ENCODE results near the gene UTF1.
"Not testable (repeated sequence)": the region's sequence is repeated elsewhere in the genome, so short reads cannot be mapped to it uniquely, and the experiment has no call there.

UTF1 gene

DNA sequence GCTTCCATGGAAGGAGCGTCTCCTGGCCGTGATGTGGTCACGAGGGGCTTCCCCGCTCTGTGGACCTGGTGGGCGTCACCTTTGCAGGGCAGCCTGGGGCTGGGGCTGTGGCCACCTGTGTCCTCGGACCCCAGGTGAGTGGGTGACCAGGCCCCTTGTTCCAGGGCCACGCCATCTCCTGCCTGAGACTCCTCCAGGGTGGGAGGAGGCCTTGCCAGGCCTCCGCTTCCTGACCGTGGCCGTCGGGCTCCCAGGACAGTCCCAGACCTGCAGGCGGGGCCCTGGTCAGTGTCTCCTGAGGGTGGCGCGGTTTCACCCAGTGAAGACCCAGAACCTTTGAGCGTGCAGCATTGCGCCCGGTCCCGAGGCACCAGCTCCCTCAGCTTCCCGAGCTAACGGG, 20.4 kb upstream of the UTF1 start:
- DNase-seq (ENCODE audit: low spot score) = no peak

DNA sequence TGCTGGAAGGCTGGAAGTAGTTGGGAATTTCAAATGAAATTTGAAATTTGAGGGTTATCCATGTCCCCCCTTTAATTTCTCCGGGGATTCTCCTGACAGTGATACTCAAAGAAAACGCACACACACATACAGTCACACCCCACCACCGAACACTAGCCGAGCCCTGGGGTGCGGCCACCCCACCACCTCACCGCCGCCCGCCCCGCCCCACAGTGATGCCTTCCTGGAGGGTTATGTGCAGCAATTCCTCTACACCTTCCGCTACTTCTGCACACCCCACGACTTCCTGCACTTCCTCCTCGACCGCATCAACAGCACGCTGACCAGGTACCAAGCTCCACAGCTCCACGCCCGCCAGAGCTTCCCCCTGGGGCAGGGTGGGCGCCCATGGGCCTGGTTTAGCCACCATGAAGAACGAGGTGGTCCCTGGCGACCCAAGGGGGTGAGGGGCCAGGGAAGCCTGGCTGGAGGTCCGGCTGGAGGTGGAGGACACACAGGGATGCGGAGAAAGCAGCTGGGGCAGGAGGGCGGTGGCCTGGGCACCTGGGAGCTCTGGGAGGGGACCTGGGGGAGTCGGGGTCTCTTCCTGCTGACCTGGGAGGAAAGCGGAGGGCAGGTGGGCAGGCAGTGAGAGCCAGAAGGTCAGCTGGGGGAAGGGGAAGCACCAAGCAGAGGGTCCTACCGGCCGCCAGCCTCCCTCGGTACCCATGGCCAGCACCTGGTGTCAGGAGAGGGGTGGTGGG, 19.4 kb upstream of the UTF1 start:
- DNase-seq (ENCODE audit: low spot score) = no peak

DNA sequence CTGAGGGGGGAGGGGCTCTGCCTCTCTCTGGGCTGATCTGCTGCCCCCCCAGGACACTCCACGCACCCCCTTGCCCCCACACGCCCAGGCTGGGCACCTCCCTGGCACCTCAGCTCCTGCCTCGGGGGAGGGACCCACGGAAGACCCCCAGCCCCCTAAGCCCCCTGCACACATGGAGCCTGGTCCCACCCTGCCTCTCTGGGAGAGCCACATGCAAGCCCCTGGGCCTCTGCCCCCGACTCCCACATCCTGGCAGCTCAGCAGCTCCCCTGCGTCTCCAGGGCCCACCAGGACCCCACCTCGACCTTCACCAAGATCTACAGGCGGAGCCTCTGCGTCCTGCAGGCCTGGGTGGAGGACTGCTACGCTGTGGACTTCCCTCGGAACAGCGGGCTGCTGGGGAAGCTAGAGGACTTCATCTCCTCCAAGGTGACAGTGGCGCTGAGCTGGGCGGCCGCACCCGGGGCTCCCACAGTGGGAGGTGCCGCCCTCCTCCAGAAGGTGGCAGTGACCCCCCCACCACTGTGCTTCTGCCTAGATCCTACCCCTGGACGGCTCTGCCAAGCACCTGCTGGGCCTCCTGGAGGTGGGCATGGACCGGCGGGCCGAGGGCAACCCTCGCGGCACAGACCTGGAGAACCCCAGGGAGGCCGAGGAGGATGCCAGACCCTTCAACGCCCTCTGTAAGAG, 18.7 kb upstream of the UTF1 start:
- DNase-seq (ENCODE audit: low spot score) = no peak

DNA sequence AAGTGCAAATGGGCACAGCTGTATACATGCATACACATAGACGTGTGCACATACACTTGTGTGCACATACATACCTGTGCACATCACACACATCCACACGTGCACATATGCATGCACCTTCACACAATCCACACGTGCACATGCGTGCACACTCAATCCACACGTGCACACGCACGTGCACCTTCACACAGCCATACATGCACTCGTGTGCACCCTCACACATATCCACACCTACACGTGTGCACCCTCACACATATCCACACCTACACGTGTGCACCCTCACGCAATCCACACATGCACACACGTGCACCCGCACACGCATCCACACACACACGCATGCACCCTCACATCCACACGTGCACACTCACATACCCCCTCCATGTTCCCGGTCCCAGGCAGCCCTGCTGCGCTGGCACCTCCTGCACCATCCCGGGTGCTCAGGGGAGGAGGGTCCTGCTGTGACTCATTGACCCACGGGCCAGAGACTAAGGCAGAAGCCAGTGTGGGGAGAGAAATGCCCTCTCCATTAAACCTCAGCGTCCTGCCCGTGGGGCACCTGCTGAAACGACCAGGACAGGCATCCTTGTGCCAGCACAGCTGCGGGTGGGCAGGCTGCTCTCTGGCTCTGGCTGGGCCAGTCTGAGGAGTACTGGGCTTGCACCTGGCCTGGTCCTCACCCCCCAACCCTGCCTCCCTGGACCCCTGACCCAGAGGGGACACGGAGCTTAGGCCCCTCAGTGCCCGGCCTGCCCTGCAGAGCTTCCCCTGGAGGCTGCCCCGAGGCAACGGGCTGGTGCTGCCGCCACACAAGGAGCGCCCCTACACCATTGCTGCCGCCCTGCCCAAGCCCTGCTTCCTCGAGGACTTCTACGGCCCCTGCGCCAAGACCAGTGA, 17.8 kb upstream of the UTF1 start:
- DNase-seq (ENCODE audit: low spot score) = no peak

DNA sequence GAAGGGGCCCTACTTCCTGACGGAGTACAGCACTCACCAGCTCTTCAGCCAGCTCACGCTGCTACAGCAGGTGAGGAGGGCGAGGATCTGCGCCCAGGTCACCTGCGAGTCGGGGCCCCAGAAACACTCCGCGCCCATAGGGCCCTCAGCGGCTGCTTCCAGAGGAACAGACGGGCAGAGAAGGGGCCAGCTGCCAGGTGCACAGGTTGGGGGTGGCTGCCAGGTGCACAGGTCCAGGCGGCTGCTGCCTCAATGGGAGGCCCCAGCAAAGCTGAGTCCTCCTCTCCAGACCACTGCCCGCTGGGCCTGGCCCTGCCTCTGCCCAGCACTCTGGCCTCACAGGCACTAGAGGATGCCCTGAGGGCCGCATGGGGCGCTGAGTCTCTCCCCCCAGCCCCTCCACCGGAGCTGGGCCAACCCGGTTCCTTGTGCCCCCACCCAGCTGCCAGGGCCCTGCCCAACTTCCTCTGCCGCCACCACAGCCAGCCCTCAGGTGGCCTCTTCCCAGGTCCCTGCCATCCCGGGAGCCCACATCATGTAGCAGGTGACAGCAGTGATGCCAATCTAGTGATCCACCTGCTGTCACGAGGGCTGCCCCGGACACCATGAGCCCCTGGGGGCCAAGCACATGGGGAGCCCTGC, 17.0 kb upstream of the UTF1 start:
- DNase-seq (ENCODE audit: low spot score) = no peak

DNA sequence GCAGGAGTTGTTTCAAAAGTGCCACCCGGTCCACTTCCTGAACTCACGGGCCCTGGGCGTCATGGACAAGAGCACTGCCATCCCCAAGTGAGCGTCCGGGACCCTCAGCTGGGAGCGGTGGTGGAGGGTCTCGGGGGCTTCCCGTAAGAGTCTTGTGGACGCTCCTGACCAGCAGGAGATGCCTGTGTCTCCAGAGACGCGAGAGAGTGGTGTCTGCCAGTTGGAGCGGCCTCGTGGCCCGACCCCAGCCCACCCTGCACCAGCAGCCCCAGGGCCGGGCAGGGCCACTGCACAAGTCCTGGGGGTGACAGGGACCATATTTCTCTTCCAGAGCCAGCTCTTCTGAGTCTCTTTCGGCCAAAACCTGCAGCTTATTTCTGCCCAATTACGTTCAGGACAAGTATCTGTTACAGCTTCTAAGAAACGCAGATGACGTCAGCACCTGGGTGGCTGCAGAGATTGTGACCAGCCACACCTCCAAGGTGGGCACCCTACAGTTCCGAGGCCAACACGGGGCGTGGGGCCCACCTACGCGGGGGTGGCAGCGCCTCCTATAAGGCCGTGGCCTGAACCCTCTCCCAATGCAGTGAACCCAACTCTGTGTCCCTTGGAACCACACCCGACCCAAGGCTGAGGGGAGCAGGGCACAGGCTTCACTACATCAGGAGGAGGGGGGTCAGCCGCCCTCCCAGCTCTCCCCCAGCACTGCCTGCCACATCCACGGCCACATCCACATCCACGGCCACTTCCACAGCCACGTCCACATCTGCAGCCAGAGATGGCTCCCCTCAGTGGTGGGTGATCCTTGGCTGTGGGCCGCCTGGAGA, 16.2 kb upstream of the UTF1 start:
- DNase-seq (ENCODE audit: low spot score) = no peak

DNA sequence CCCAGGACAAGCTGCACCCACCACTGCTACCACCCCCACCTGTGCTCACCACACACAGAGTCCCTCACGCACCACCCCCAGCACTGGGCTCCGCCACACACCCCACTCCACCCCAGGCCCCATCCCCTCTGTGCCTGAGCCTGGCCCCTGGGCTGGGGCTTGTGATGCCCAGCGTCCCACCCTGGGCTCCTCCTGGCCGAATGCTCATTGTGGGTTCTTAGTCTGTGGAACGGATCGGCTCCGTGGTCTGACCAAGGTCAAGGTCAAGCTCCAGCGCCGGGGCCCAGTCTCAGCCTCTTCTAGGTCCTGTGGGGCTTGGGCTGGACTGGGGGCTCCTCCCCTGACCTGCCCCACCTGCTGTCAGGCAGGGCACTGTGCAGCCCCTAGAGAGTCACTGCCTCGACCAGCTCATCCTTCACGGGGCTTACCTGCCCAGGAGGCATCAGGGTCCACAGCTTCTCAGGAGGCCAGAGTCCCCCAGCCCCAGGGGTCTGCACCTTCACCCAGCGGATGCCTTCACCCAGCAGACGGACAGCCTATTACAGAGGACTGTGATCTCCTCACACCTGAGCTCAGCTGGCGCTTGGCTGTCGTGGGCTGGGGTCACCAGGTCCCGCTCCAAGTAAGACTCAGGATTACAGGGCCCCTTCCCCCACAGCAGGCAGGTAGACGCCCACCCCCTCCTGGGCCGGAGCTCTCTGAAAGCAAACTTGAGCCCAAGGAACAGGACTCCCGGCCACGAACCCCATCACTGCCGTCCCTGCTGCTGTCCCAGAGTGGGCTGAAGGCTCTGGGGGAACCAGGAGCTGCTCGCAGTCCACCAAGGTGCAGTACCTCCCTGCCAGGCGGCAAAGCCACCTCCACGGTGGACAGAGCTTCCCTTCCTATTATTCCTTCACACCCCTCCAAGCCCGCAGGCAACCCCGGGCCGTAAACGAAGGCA, 15.3 kb upstream of the UTF1 start:
- no peak for DNase-seq (ENCODE audit: low spot score)

DNA sequence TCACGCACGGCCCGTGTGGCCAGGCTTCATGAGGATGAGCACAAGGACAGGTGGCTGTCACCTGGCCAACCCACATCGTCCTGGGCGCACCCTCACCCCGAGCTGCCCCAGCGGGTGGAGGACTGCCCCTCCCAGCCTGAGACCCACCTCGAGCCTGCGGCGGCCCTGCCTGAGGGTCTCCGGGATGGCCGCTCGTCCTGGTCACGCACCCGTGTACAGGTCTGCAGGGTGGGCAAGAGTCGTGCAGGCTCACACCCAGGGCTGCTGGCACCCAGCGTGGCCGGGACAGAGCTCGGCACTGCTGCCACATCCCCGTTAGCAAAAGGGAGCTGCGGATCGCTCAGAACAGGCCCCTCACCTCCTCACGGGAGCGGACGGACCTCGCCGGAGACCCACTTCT, 14.4 kb upstream of the UTF1 start:
- DNase-seq (ENCODE audit: low spot score) = no peak

DNA sequence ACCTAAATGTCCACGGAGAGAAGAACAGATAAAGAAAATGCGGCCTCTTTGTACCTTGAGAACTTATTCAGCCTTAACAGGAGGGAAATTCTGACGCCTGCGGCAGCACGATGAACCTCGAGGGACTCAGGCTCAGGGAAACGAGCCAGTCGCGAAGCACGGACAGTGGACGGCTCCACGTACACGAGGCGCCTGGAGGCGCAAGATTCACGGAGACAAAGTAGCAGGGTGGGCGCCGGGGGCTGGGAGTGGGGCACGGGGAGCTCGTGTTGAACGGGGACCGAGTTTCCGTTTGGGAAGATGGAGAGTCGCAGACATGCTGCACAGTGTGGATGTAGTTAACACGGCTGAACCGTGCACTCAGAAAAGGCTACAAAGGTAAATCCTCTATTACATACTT, 13.2 kb upstream of the UTF1 start:
- DNase-seq (ENCODE audit: low spot score) = no peak

DNA sequence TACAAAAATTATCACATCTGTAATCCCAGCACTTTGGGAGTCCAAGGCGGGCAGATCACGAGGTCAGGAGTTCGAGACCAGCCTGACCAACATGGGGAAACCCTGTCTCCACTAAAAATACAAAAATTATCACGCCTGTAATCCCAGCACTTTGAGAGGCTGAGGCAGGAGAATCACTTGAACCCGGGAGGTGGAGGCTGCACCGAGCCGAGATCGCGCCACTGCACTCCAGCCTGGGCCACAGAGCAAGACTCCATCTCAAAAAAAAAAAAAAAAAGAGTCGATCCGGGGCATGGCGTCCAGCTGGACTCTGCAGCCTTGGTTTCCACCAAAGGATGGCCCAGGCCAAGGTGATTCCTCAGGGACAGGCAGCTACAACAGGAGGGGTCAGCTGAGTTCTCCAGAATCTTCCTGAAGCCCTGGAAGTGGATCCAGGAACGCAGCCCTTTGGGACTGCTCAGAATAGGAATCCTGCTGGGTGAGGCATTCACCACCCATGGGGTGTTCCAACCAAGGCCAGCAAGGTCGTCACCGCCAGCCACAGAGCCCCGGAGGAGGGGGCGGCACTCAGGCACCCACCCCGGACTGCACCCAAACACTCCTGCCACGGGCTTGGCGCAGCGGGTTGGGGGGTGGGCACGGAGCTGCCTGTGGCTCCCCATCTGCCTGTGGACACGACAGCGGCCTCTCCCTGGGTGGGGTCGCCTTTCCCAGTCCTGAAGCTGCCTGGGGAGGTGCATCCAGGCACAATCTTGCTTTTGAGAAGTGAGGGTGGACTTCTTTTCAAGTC, 12.0 kb upstream of the UTF1 start:
- no peak for DNase-seq (ENCODE audit: low spot score)

DNA sequence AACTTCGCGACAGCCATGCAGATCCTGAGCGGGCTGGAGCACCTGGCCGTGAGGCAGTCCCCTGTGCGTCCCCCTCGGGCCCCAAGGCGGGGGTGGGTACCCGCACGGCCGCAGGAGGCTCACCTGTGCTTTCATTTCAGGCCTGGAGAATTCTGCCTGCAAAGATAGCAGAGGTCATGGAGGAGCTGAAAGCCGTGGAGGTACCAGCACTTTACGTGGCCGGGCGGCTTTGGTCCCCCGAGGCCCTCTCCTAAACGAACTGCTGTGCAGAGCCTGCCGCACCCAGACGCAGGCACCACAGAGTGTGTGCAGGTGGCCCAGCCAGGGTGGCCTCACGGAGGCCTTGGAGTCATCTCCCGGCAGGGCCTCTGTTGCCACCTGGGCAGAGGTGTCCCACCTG, 11.1 kb upstream of the UTF1 start:
- no peak for DNase-seq (ENCODE audit: low spot score)

DNA sequence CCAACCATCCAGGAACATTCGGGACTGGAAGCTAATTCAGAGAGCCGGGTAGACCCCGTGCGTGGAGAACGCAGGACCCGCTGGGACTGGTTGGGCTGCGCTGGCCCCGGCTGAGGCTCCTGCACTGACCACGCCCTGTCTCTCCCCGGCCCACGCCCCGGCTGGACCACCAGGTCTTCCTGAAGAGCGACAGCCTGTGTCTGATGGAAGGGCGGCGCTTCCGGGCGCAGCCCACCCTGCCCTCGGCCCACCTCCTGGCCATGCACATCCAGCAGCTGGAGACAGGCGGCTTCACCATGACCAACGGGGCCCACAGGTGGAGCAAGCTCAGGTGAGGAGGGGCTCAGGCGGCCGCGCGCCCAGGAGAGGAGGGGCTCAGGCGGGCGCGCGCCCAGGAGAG, 10.2 kb upstream of the UTF1 start:
- no peak for DNase-seq (ENCODE audit: low spot score)

DNA sequence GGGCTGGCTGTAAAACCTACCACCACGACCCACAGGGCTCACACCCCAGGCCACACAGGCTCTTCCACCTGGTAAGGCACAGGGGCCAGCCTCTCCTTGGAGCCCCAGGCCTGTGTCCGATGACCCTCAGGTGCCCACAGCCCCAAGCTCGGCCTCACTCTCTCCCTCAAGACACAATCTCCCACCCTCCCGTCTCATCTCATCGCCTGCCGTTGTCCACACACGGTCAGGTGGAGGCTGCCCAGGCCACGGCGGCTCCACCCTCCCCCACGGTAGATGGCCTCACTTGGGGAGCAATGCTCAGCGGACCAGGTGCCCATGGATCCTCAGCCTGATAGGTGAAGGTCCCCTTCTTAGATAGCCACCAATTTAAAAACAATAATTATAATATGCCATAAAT, 8.7 kb upstream of the UTF1 start:
- no peak for DNase-seq (ENCODE audit: low spot score)

DNA sequence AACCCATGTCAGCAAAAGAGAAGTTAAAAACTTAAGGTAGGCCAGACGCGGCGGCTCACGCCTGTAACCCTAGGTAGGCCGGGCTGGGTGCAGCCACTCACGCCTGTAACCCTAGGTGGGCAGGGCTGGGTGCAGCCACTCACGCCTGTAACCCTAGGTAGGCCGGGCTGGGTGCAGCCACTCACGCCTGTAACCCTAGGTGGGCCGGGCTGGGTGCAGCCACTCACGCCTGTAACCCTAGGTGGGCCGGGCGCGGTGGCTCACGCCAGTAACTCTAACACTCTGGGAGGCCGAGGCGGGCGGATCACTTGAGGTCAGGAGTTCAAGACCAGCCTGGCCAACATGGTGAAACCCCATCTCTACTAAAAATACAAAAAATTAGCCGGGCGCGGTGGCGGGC, 8.3 kb upstream of the UTF1 start:
- not testable (repeated sequence) for DNase-seq (ENCODE audit: low spot score)

DNA sequence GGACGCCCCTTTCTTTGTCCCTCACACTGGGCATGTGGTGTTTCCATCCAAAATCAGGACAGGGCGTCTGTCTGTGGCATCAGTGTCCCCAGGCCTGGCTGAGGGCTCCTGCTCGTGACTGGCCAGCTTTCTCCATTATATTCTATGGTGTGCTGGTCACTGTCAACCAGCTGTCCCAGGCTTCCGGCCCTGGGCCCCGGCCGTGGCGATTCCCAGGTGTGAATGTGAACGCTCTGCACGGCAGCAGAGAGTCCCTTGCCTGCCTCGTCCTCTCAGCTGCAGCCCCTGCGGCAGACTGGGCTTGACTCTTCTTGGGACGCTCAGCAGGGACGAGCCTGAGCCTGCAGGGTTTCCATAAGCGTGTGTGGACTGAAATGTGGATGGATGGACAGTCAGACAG, 5.9 kb upstream of the UTF1 start:
- DNase-seq (ENCODE audit: low spot score) = no peak

DNA sequence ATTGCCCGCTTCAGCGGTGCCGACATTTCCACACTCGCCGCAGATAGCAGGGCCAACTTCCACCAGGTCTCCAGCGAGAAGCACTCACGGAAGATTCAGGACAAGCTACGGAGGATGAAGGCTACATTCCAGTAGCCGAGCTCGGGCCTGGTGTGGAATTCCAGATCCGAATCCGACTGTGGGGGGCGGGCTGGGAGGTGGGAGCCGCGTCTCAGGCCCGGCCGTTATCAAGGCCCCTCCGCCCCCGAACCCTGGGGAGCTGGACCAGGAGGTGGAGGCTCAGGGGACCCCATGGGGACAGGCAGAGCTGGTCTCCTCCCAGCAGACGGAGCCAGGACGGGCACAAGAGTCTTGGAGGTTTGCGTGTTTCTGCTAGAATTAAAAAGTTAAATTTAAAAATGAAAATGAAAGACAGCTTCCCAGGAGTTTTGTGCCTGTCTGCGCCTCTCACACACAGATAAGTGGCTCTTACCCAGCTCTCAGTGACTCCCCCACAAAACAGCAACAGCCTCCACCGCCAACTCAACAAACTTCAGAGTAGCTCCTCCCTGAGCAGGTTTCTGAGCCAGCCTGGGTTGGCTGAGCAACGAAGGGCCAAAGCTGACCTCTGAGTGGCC, 5.2 kb upstream of the UTF1 start:
- peak; percentile 13 for DNase-seq (ENCODE audit: low spot score)

DNA sequence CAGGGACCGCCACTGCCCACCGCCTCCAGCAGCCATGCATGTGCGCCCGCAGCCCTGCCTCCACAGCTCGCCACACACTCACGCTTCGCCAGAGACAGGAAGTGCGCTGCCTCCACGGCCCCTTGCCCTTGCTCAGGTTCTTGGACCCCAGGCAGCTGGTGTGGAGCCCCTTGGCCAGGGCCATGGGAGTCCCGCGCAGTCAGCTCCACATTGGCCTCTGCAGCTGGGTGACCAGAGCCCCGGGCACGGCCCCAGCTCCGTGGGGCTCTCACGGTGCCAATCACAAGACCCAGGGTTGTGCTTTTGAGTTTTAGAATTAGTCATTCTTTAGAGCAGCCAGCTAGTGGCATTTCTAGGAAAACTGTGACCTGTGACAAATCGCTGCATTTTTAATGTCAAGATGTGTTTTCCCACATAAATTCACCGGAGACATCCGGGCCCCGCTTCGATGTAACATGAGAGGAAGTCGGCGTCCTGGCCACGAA, 4.3 kb upstream of the UTF1 start:
- DNase-seq (ENCODE audit: low spot score) = peak; percentile 46

DNA sequence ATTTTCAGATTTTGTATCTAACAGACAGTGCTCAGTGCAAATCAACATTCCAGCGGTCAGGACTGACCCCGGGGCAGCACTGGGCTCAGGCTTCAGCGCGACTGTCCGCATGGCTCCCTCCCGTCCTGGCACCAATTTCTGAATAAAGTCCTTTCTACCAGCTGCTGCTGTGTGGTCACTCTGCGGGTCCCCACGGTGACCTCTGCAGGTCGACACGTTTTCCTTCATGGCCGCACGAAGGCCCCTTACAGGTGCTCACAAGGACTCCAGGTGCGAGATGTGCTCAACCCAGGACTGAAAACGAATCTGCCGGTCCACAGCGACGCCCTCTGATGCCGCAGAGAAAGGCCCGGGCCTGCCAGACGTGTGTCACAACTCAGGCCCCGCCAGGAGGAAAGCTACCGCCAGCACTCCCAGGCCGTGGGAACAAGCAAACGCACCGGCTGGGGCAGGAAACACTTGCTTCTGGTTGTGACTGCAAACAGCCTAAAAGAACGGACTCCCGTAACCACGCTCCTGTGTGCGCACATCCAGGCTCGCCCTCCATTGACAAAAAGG, 3.7 kb upstream of the UTF1 start:
- DNase-seq (ENCODE audit: low spot score) = peak; percentile 13

DNA sequence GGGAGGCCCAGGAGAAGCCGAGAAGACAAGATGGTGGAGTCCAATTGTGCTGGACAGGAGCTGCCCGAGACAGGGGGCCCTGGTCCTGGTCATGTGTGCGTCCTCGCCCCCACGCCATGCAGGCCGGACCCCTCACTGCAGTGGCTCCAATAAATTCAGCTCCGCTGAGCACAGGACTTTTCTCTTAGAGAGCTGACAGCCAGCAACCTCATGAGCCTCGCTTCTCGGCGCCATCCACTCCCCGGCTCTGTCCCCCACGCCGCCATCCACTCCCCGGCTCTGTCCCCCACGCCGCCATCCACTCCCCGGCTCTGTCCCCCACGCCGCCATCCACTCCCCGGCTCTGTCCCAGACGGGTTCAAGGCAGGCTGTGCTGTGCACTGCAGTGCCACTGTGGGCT, 2.8 kb upstream of the UTF1 start:
- no peak for DNase-seq (ENCODE audit: low spot score)
